ENCODE results near the gene NOL9.

The NOL9 gene

GRCh38 chr1:6507037-6507428 lies 47.3 kb downstream of the NOL9 start:
- H3K23ac ChIP-seq (ENCODE audit: low read length): no peak overlapping the region
- peaks cover 16 to 20% of the 10 kb centered on the region in 2 experiments for H3K4me1 ChIP-seq (ENCODE audit: control insufficient read depth in 1 of 2, insufficient read depth in 2 of 2, low read length in 2 of 2)
- no peak overlapping the region for H4K12ac ChIP-seq (ENCODE audit: low read depth, low read length)
- no peak overlapping the region for H2AFZ ChIP-seq (ENCODE audit: insufficient read depth, low read length, poor library complexity)
- peaks cover 2% of the 10 kb centered on the region for H3K9me3 ChIP-seq (ENCODE audit: insufficient read depth, low read depth, low read length)
- peak overlapping the region; percentile 59 for H4K91ac ChIP-seq (ENCODE audit: low read depth, low read length)
- H3K79me1 ChIP-seq (ENCODE audit: low read length): peaks cover 17% of the 10 kb centered on the region
- peaks cover 3% of the 10 kb centered on the region for H3K79me2 ChIP-seq (ENCODE audit: control insufficient read depth, insufficient read depth, low read length, poor library complexity)
- DNase-seq: no peak
- H2BK12ac ChIP-seq (ENCODE audit: low read length): no peak overlapping the region
- no peaks in the 10 kb centered on the region for H3K36me3 ChIP-seq (ENCODE audit: control insufficient read depth in 1 of 2, insufficient read depth in 2 of 2, low read length in 2 of 2)
- H2BK120ac ChIP-seq (ENCODE audit: insufficient read depth, low read length, poor library complexity): peak overlapping the region; percentile 30
- H3K4me3 ChIP-seq (ENCODE audit: low read depth, low read length): no peak overlapping the region
- no peak overlapping the region for H4K8ac ChIP-seq (ENCODE audit: low read depth, low read length)
- no peak overlapping the region for H3K18ac ChIP-seq (ENCODE audit: low read length)
- no peak overlapping the region for H3K9ac ChIP-seq (ENCODE audit: low read length)
- H2BK5ac ChIP-seq (ENCODE audit: low read depth, low read length, poor library complexity): no peak overlapping the region
- no peak overlapping the region for H3K4ac ChIP-seq (ENCODE audit: low read depth, low read length)
- peak overlapping the region; percentile 19 for H3K14ac ChIP-seq (ENCODE audit: low read length)
- peak overlapping the region; percentile 88 for H2AK5ac ChIP-seq (ENCODE audit: low read length)
- H3K4me2 ChIP-seq (ENCODE audit: low read length): no peak overlapping the region
- WGBS (ENCODE audit: extremely low coverage, insufficient coverage, insufficient read length): no CpG with 5 or more reads among the region's 7 CpGs
- no peaks in the 10 kb centered on the region for H3K27me3 ChIP-seq (ENCODE audit: insufficient read depth, low read length)
- H3K27ac ChIP-seq (ENCODE audit: low read depth, low read length): no peak overlapping the region

- Histone ChIP-seq H3K27ac (ENCODE audit: low read depth, low read length) (no peak overlapping the region), H4K12ac (ENCODE audit: low read depth, low read length) (peak overlapping the region; percentile 5), H3K9me3 (ENCODE audit: insufficient read depth, low read depth, low read length) (peaks cover 2% of the 10 kb centered on the region)
Measured at GRCh38 chr1:6506210-6507036, 47.9 kb downstream of the NOL9 start.

GRCh38 chr1:6505367-6506209 lies 48.7 kb downstream of the NOL9 start:
- peak overlapping the region; percentile 72 for H4K91ac ChIP-seq (ENCODE audit: low read depth, low read length)
- no peaks in the 10 kb centered on the region for H3K36me3 ChIP-seq (ENCODE audit: control insufficient read depth in 1 of 2, insufficient read depth in 2 of 2, low read length in 2 of 2)
- H2BK5ac ChIP-seq (ENCODE audit: low read depth, low read length, poor library complexity): no peak overlapping the region
- peaks cover 11% of the 10 kb centered on the region for H3K79me1 ChIP-seq (ENCODE audit: low read length)
- WGBS (ENCODE audit: extremely low coverage, insufficient coverage, insufficient read length): no CpG with 5 or more reads among the region's 31 CpGs
- H4K8ac ChIP-seq (ENCODE audit: low read depth, low read length): no peak overlapping the region
- DNase-seq: no peak
- peak overlapping the region; percentile 18 for H3K18ac ChIP-seq (ENCODE audit: low read length)
- H2AFZ ChIP-seq (ENCODE audit: insufficient read depth, low read length, poor library complexity): no peak overlapping the region
- H3K4me1 ChIP-seq (ENCODE audit: control insufficient read depth in 1 of 2, insufficient read depth in 2 of 2, low read length in 2 of 2): peaks cover 14 to 19% of the 10 kb centered on the region in 2 experiments
- peak overlapping the region; percentile 41 for H2BK120ac ChIP-seq (ENCODE audit: insufficient read depth, low read length, poor library complexity)
- H3K4me2 ChIP-seq (ENCODE audit: low read length): no peak overlapping the region
- H4K12ac ChIP-seq (ENCODE audit: low read depth, low read length): peak overlapping the region; percentile 34
- H3K9me3 ChIP-seq (ENCODE audit: insufficient read depth, low read depth, low read length): peaks cover 2% of the 10 kb centered on the region
- no peak overlapping the region for H3K23ac ChIP-seq (ENCODE audit: low read length)
- H3K79me2 ChIP-seq (ENCODE audit: control insufficient read depth, insufficient read depth, low read length, poor library complexity): no peaks in the 10 kb centered on the region
- H3K4me3 ChIP-seq (ENCODE audit: low read depth, low read length): no peak overlapping the region
- H3K4ac ChIP-seq (ENCODE audit: low read depth, low read length): no peak overlapping the region
- peak overlapping the region; percentile 10 for H2BK12ac ChIP-seq (ENCODE audit: low read length)
- H3K9ac ChIP-seq (ENCODE audit: low read length): no peak overlapping the region
- no peak overlapping the region for H3K27ac ChIP-seq (ENCODE audit: low read depth, low read length)
- H3K27me3 ChIP-seq (ENCODE audit: insufficient read depth, low read length): no peaks in the 10 kb centered on the region
- peak overlapping the region; percentile 84 for H2AK5ac ChIP-seq (ENCODE audit: low read length)
- peak overlapping the region; percentile 2 for H3K14ac ChIP-seq (ENCODE audit: low read length)

More at GRCh38 chr1:6506210-6507036, 47.9 kb downstream of the NOL9 start:
- no peak overlapping the region for H2AFZ ChIP-seq (ENCODE audit: insufficient read depth, low read length, poor library complexity)
- peak overlapping the region; percentile 15 for H4K8ac ChIP-seq (ENCODE audit: low read depth, low read length)
- no peak overlapping the region for H3K9ac ChIP-seq (ENCODE audit: low read length)
- no peak overlapping the region for H3K4me3 ChIP-seq (ENCODE audit: low read depth, low read length)
- H3K27me3 ChIP-seq (ENCODE audit: insufficient read depth, low read length): no peaks in the 10 kb centered on the region
- H3K18ac ChIP-seq (ENCODE audit: low read length): peak overlapping the region; percentile 30
- H2BK120ac ChIP-seq (ENCODE audit: insufficient read depth, low read length, poor library complexity): peak overlapping the region; percentile 41
- H3K14ac ChIP-seq (ENCODE audit: low read length): no peak overlapping the region
- no peak overlapping the region for H3K4ac ChIP-seq (ENCODE audit: low read depth, low read length)
- peak overlapping the region; percentile 72 for H4K91ac ChIP-seq (ENCODE audit: low read depth, low read length)
- peaks cover 11% of the 10 kb centered on the region for H3K79me1 ChIP-seq (ENCODE audit: low read length)
- H3K36me3 ChIP-seq (ENCODE audit: control insufficient read depth in 1 of 2, insufficient read depth in 2 of 2, low read length in 2 of 2): no peaks in the 10 kb centered on the region
- no peak for DNase-seq
- no CpG with 5 or more reads among the region's 31 CpGs for WGBS (ENCODE audit: extremely low coverage, insufficient coverage, insufficient read length)
- no peak overlapping the region for H2BK5ac ChIP-seq (ENCODE audit: low read depth, low read length, poor library complexity)
- H2AK5ac ChIP-seq (ENCODE audit: low read length): peak overlapping the region; percentile 67
- H3K23ac ChIP-seq (ENCODE audit: low read length): no peak overlapping the region
- peaks cover 12 to 17% of the 10 kb centered on the region in 2 experiments for H3K4me1 ChIP-seq (ENCODE audit: control insufficient read depth in 1 of 2, insufficient read depth in 2 of 2, low read length in 2 of 2)
- H3K4me2 ChIP-seq (ENCODE audit: low read length): no peak overlapping the region
- H2BK12ac ChIP-seq (ENCODE audit: low read length): peak overlapping the region; percentile 19
- no peaks in the 10 kb centered on the region for H3K79me2 ChIP-seq (ENCODE audit: control insufficient read depth, insufficient read depth, low read length, poor library complexity)

- Histone ChIP-seq H4K91ac (ENCODE audit: low read depth, low read length) (peak overlapping the region; percentile 25), H2AK5ac (ENCODE audit: low read length) (peak overlapping the region; percentile 84), H3K4me2 (ENCODE audit: low read length) (no peak overlapping the region), H2BK120ac (ENCODE audit: insufficient read depth, low read length, poor library complexity) (no peak overlapping the region), H3K14ac (ENCODE audit: low read length) (no peak overlapping the region), H3K79me2 (ENCODE audit: control insufficient read depth, insufficient read depth, low read length, poor library complexity) (no peaks in the 10 kb centered on the region), H3K23ac (ENCODE audit: low read length) (no peak overlapping the region), H3K36me3 (ENCODE audit: control insufficient read depth in 1 of 2, insufficient read depth in 2 of 2, low read length in 2 of 2) (no peaks in the 10 kb centered on the region), H3K4me3 (ENCODE audit: low read depth, low read length) (no peak overlapping the region), H2AFZ (ENCODE audit: insufficient read depth, low read length, poor library complexity) (no peak overlapping the region), H3K27me3 (ENCODE audit: insufficient read depth, low read length) (no peaks in the 10 kb centered on the region), H2BK5ac (ENCODE audit: low read depth, low read length, poor library complexity) (no peak overlapping the region), H3K27ac (ENCODE audit: low read depth, low read length) (no peak overlapping the region), H3K18ac (ENCODE audit: low read length) (peak overlapping the region; percentile 18), H2BK12ac (ENCODE audit: low read length) (peak overlapping the region; percentile 47), H3K4ac (ENCODE audit: low read depth, low read length) (no peak overlapping the region), H3K9me3 (ENCODE audit: insufficient read depth, low read depth, low read length) (peaks cover 2% of the 10 kb centered on the region), H4K12ac (ENCODE audit: low read depth, low read length) (peak overlapping the region; percentile 34), H3K79me1 (ENCODE audit: low read length) (peaks cover 12% of the 10 kb centered on the region), H4K8ac (ENCODE audit: low read depth, low read length) (no peak overlapping the region), H3K4me1 (ENCODE audit: control insufficient read depth in 1 of 2, insufficient read depth in 2 of 2, low read length in 2 of 2) (peaks cover 16 to 18% of the 10 kb centered on the region in 2 experiments), H3K9ac (ENCODE audit: low read length) (no peak overlapping the region)
- WGBS (ENCODE audit: extremely low coverage, insufficient coverage, insufficient read length): no CpG with 5 or more reads among the region's 15 CpGs
- no peak for DNase-seq
Measured at GRCh38 chr1:6504887-6505286, 49.4 kb downstream of the NOL9 start.

All from trophoblast cell (in vitro differentiated cells and primary cell).